H1 (cell line): ENCODE measurements around the gene MGLL. TPM values are rescaled to one million over a fixed set of nuclear protein-coding genes. Genes with fewer than 3 reads are reported as not detected.

Source experiments
- CTCF ChIA-PET: fragments of 300-600 bp; sonication (Branson Sonifier 250); formaldehyde crosslinking; loops from one replicate; lab custom pipeline; 2021; ENCODE audit not compliant: partially characterized antibody; lab: Charles Lee
- POLR2A ChIA-PET: fragments of 300-600 bp; sonication (Branson Sonifier 250); formaldehyde crosslinking; loops from one replicate; lab custom pipeline; 2021; ENCODE audit warnings: inconsistent platforms; ENCODE audit not compliant: partially characterized antibody; lab: Charles Lee
- DNase-seq, 2 experiments: peaks; one replicate each; pipeline versions ENCODE4 v3.0.0 to v3.0.0-alpha.2; 2010 to 2022; ENCODE audit warnings: low spot score in 2 of 2, low read depth in 1 of 2, mixed read lengths in 1 of 2
- FAIRE-seq: peaks from 2 replicates; lab custom pipeline; 2011; peaks lifted over from hg19 to GRCh38; lab: Jason Lieb, UNC
- H2AFZ ChIP-seq: 2 replicates; pipeline ENCODE4 v1.8.1; 2012; ENCODE audit warnings: low read length, inconsistent platforms
- H2AK5ac ChIP-seq: 2 replicates; pipeline ENCODE4 v1.6.1; 2013; ENCODE audit warnings: low read depth, low read length
- H2BK120ac ChIP-seq: replicated peaks from 2 replicates; pipeline ENCODE3; 2013; ENCODE audit warnings: low read depth, low read length, inconsistent platforms
- H2BK12ac ChIP-seq: 2 replicates; pipeline ENCODE4 v1.6.1; 2013; ENCODE audit warnings: low read depth, low read length
- H2BK15ac ChIP-seq: 2 replicates; pipeline ENCODE4 v1.6.1; 2013; ENCODE audit warnings: low read length
- H2BK20ac ChIP-seq: 2 replicates; pipeline ENCODE4 v1.6.1; 2013; ENCODE audit warnings: low read length
- H2BK5ac ChIP-seq: 2 replicates; pipeline ENCODE4 v1.6.1; 2013; ENCODE audit warnings: low read depth, low read length
- H3K14ac ChIP-seq: 2 replicates; pipeline ENCODE4 v1.6.1; 2013; ENCODE audit warnings: inconsistent platforms; ENCODE audit not compliant: insufficient read length
- H3K18ac ChIP-seq: 2 replicates; pipeline ENCODE4 v1.6.1; 2013; ENCODE audit warnings: low read length; ENCODE audit errors: extremely low read depth
- H3K23ac ChIP-seq: 2 replicates; pipeline ENCODE4 v1.6.1; 2013; ENCODE audit warnings: inconsistent platforms; ENCODE audit not compliant: insufficient read length
- H3K23me2 ChIP-seq: 2 replicates; pipeline ENCODE4 v1.6.1; 2013; ENCODE audit warnings: low read depth, low read length
- H3K27ac ChIP-seq: 2 replicates; pipeline ENCODE4 v1.6.1; 2011; ENCODE audit warnings: low read depth, low read length, inconsistent platforms
- H3K27me3 ChIP-seq, 4 experiments: replicated peaks in 1 of 4; 1 replicate in 1 of 4; 2 replicates in 3 of 4; pipeline versions ENCODE4 v1.6.1 to v1.8.1; 2011 to 2013; ENCODE audit warnings: low read length in 3 of 4, mild to moderate bottlenecking in 3 of 4, inconsistent platforms in 2 of 4, mixed read lengths in 2 of 4, moderate library complexity in 1 of 4; ENCODE audit not compliant: control insufficient read depth in 3 of 4, insufficient read depth in 3 of 4; ENCODE audit errors: extremely low read depth in 1 of 4
- H3K36me3 ChIP-seq, 4 experiments: 2 replicates each; pipeline versions ENCODE4 v1.6.1 to v1.8.1; 2011 to 2013; ENCODE audit warnings: mild to moderate bottlenecking in 4 of 4, low read length in 3 of 4, moderate library complexity in 2 of 4, control low read depth in 1 of 4, inconsistent platforms in 1 of 4; ENCODE audit not compliant: insufficient read depth in 4 of 4, control insufficient read depth in 2 of 4
- H3K4ac ChIP-seq: replicated peaks from 2 replicates; pipeline ENCODE3; 2013; ENCODE audit warnings: low read length, low read depth, mixed read lengths, inconsistent platforms; ENCODE audit not compliant: insufficient read length
- H3K4me1 ChIP-seq, 4 experiments: replicated peaks in 1 of 4; 1 replicate in 1 of 4; 2 replicates in 3 of 4; pipeline versions ENCODE4 v1.6.1 to v1.8.1; 2011 to 2013; ENCODE audit warnings: low read length in 3 of 4, inconsistent platforms in 2 of 4, mixed read lengths in 1 of 4; ENCODE audit not compliant: insufficient read depth in 4 of 4, control insufficient read depth in 3 of 4
- H3K4me2 ChIP-seq, 2 experiments: 2 replicates each; pipeline versions ENCODE4 v1.6.1 to v1.8.1; 2011 to 2013; ENCODE audit warnings: low read depth in 2 of 2, low read length in 2 of 2, control low read depth in 1 of 2, inconsistent platforms in 1 of 2, mild to moderate bottlenecking in 1 of 2; ENCODE audit not compliant: insufficient read depth in 1 of 2
- H3K4me3 ChIP-seq, 4 experiments: fragments of 200-600, 300-600 bp in 1 of 4; sonication (generic), shearing (Covaris generic), sonication (Bioruptor Twin) in 1 of 4; 2 replicates each; pipeline versions ENCODE4 v1.5.1 to v1.8.1; 2011 to 2016; ENCODE audit warnings: low read length in 4 of 4, low read depth in 3 of 4, control low read depth in 2 of 4, inconsistent platforms in 2 of 4, mild to moderate bottlenecking in 2 of 4, mixed read lengths in 1 of 4, moderate library complexity in 1 of 4; ENCODE audit not compliant: insufficient read depth in 2 of 4; ENCODE audit errors: extremely low read depth in 1 of 4
- H3K56ac ChIP-seq: replicated peaks from 2 replicates; pipeline ENCODE3; 2013; ENCODE audit warnings: low read depth, mild to moderate bottlenecking, mixed read lengths, low read length, inconsistent platforms; ENCODE audit not compliant: insufficient read length
- H3K79me1 ChIP-seq: 2 replicates; pipeline ENCODE4 v1.6.1; 2013; ENCODE audit warnings: low read depth, low read length, control low read depth
- H3K79me2 ChIP-seq, 2 experiments: 2 replicates each; pipeline versions ENCODE4 v1.6.1 to v1.8.1; 2012 to 2013; ENCODE audit warnings: low read length in 2 of 2, mild to moderate bottlenecking in 2 of 2, inconsistent platforms in 1 of 2; ENCODE audit not compliant: insufficient read depth in 2 of 2, control insufficient read depth in 1 of 2
- H3K9ac ChIP-seq, 4 experiments: replicated peaks in 1 of 4; 1 replicate in 1 of 4; 2 replicates in 3 of 4; pipeline versions ENCODE4 v1.6.1 to v1.8.1; 2011 to 2013; ENCODE audit warnings: low read depth in 3 of 4, low read length in 3 of 4, control low read depth in 2 of 4, mild to moderate bottlenecking in 2 of 4, moderate library complexity in 2 of 4, inconsistent platforms in 1 of 4; ENCODE audit errors: extremely low read depth in 1 of 4
- H3K9me3 ChIP-seq, 2 experiments: 2 replicates each; pipeline versions ENCODE4 v1.6.1 to v1.8.1; 2012 to 2013; ENCODE audit warnings: mild to moderate bottlenecking in 2 of 2, moderate library complexity in 2 of 2, control low read depth in 1 of 2, inconsistent platforms in 1 of 2, low read depth in 1 of 2, low read length in 1 of 2, mixed read lengths in 1 of 2; ENCODE audit not compliant: insufficient read depth in 2 of 2
- H4K20me1 ChIP-seq, 2 experiments: replicated peaks in 1 of 2; 2 replicates each; pipeline versions ENCODE3 to v1.8.1; 2011 to 2013; ENCODE audit warnings: inconsistent platforms in 2 of 2, low read length in 2 of 2, mild to moderate bottlenecking in 1 of 2; ENCODE audit not compliant: insufficient read depth in 2 of 2, control insufficient read depth in 1 of 2
- H4K5ac ChIP-seq: 2 replicates; pipeline ENCODE4 v1.6.1; 2013; ENCODE audit warnings: low read length, low read depth, mixed read lengths, inconsistent platforms; ENCODE audit not compliant: insufficient read length
- H4K8ac ChIP-seq: 2 replicates; pipeline ENCODE4 v1.8.0; 2013; ENCODE audit warnings: mild to moderate bottlenecking, moderate library complexity, low read length, inconsistent platforms; ENCODE audit not compliant: insufficient read depth; ENCODE audit errors: extremely low read depth
- H4K91ac ChIP-seq: replicated peaks from 2 replicates; pipeline ENCODE3; 2013; ENCODE audit warnings: low read length, mixed read lengths, inconsistent platforms; ENCODE audit not compliant: insufficient read length
- KDM4A ChIP-seq: IDR thresholded peaks from one replicate; pipeline ENCODE4 v1.7.1; 2012; ENCODE audit warnings: low read depth, mild to moderate bottlenecking, moderate library complexity, low read length, inconsistent platforms; ENCODE audit not compliant: severe bottlenecking
- POU5F1 ChIP-seq: IDR thresholded peaks from 2 replicates; pipeline ENCODE4 v1.6.1; 2011; ENCODE audit warnings: low read depth, mild to moderate bottlenecking, low read length, moderate library complexity
- SIX5 ChIP-seq: IDR thresholded peaks from 2 replicates; pipeline ENCODE4 v1.6.1; 2011; ENCODE audit warnings: mild to moderate bottlenecking, low read depth, low read length
- YY1 ChIP-seq: IDR thresholded peaks from 2 replicates; pipeline ENCODE4 v1.6.1; 2011; ENCODE audit warnings: low read depth, mild to moderate bottlenecking, low read length
- WGBS, 2 experiments: shearing (Covaris generic) in 1 of 2; methylation state at CpG; one replicate each; pipeline versions ENCODE4 v1.1.6 to v1.1.7; 2013 to 2015; ENCODE audit warnings: low lambda C conversion rate in 2 of 2, mixed read lengths in 2 of 2, inconsistent platforms in 1 of 2, low coverage in 1 of 2, missing lambda C conversion rate in 1 of 2; ENCODE audit not compliant: insufficient replicate concordance in 2 of 2, insufficient coverage in 1 of 2, insufficient read length in 1 of 2; ENCODE audit errors: extremely low coverage in 1 of 2, missing lambda C conversion rate in 1 of 2; 5-methylcytosine and 5-hydroxymethylcytosine counted together
- polyA plus RNA-seq, 7 experiments: library from polyadenylated mRNA; depleted of rRNA in 3 of 7; stranded (reverse) in 5 of 7; unstranded in 2 of 7; fragments of >200 nt in 5 of 7; fragments of 200-250 nt in 2 of 7; gene quantifications; 1 replicate in 5 of 7; 2 replicates in 1 of 7; 4 replicates in 1 of 7; pipeline versions ENCODE4 v1.2.1 to v1.2.3, GENCODE V29; 2011 to 2013; ENCODE audit warnings: missing spikeins in 2 of 7, mixed read lengths in 2 of 7
- total RNA-seq: library from RNA; stranded (reverse); fragmentation: NEBNext Ultra II Directional; extraction: Animal tissue kit (Norgen Biotek cat#: 25700); gene quantifications from 2 replicates; pipeline ENCODE4 v1.2.1, GENCODE V29; 2021
- TF ChIP-seq, protein P1 (sequence below): IDR thresholded peaks from 2 replicates; pipeline ENCODE4 v1.6.1; 2012; ENCODE audit warnings: inconsistent platforms

The MGLL gene
- total and polyA plus RNA-seq, 2 of the 8 experiments (the other 6 are each of a cell fraction or from before 2014, with no cell fraction given), result 0.05 to 0.34 TPM

DNA sequence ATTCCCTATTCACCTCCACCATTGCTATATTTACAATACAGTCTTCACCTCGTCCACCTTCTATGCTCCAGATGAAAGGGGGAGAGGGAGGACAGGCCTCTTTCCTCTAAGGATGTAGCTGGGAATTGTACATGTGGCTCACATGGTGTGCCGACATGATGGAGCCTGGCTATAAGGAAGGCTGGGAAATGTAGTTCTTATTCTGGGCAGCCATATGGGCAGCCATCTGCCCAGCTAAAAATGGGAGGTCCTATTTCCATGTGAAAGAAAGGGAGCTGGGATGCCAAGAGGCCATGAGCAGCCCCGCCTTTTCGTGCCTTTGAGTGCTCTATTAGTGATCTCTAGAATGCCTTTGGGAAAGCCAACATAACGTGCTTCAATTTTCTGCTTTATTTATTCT, 27.1 kb upstream of the MGLL start:
- Histone ChIP-seq H3K9ac (no peak overlapping the region), H3K4me2 (no peak overlapping the region), H2BK5ac (no peak overlapping the region), H3K14ac (no peak overlapping the region), H2BK120ac (no peak overlapping the region), H3K4me1 (no peaks in the 10 kb centered on the region), H4K8ac (peak overlapping the region; percentile 43; the same call in 1 of the 2 replicates), H2BK15ac (no peak overlapping the region), H4K91ac (no peak overlapping the region), H2BK20ac (peak overlapping the region; percentile 66; the same call in 1 of the 2 replicates), H2AFZ (peak overlapping the region; percentile 98), H3K79me2 (no peaks in the 10 kb centered on the region), H3K27me3 (no peaks in the 10 kb centered on the region), H3K9me3 (no peaks in the 10 kb centered on the region), H2AK5ac (no peak overlapping the region), H3K18ac (no peak overlapping the region; the same call in 1 of the 2 replicates)
- FAIRE-seq (no peak), DNase-seq (no peak)
- ChIA-PET CTCF (interaction anchor here (0.5 to 1.8 kb wide), 2 partner anchors 150 to 153 kb away, joined by 3 to 6 read pairs; no protein-coding TSS in a partner anchor), POLR2A (no interaction called here)
- WGBS, 2 experiments, result 81% methylated on average over 5 of the region's 5 CpGs; no CpG with 5 or more reads in 1 of the 2 experiments
- TF ChIP-seq POU5F1 (no peak), YY1 (peak; percentile 90), KDM4A (no peak), SIX5 (peak; percentile 53)
- TF ChIP-seq, protein P1, sequence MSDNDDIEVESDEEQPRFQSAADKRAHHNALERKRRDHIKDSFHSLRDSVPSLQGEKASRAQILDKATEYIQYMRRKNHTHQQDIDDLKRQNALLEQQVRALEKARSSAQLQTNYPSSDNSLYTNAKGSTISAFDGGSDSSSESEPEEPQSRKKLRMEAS, result 0 out of 2 replicates have a peak, but pooled peaks have one; percentile 49
- TF ChIP-seq, all 59 proteins: peak for 3
- no peak overlapping the region for H3K27ac ChIP-seq
- no peaks in the 10 kb centered on the region for H3K79me1 ChIP-seq
- H3K56ac ChIP-seq, result no peak overlapping the region
- peak overlapping the region; percentile 87 for H3K4ac ChIP-seq
- 0 out of 2 replicates have a peak overlapping the region, but pooled peaks have one; percentile 14 for H2BK12ac ChIP-seq
- no peak overlapping the region for H4K5ac ChIP-seq
- H3K23ac ChIP-seq, result no peak overlapping the region
- H4K20me1 ChIP-seq, result no peaks in the 10 kb centered on the region
- H3K4me3 ChIP-seq, result no peak overlapping the region
- H3K23me2 ChIP-seq, result no peaks in the 10 kb centered on the region; the same call in 1 of the 2 replicates
- H3K36me3 ChIP-seq, result no peaks in the 10 kb centered on the region
